DND-41 (cell line): ENCODE measurements around the gene COL2A1.

Experiments used
- ATAC-seq: fragments of 200-7000 bp; cut with Tn5 transposase; 3 replicates; pipeline ENCODE4 v1.9.1; 2021; ENCODE audit warnings: low read depth; ENCODE audit not compliant: insufficient read depth
- DNase-seq: peaks from one replicate; pipeline ENCODE4 v3.0.0-alpha.2; 2020
- H2AFZ ChIP-seq: 2 replicates; pipeline ENCODE4 v1.6.0; 2012; ENCODE audit warnings: low read depth, low read length
- H3K27ac ChIP-seq: 2 replicates; pipeline ENCODE4 v1.5.1; 2012; ENCODE audit warnings: low read length, inconsistent platforms
- H3K27me3 ChIP-seq: fragments of 200-600 bp; sonication (generic); 2 replicates; pipeline ENCODE4 v1.6.0; 2012; ENCODE audit warnings: low read length, mild to moderate bottlenecking, inconsistent platforms; ENCODE audit not compliant: insufficient read depth, poor library complexity
- H3K36me3 ChIP-seq: 2 replicates; pipeline ENCODE4 v1.5.1; 2012; ENCODE audit warnings: low read length, inconsistent platforms; ENCODE audit not compliant: insufficient read depth
- H3K4me1 ChIP-seq: 2 replicates; pipeline ENCODE4 v1.5.1; 2012; ENCODE audit warnings: mild to moderate bottlenecking, low read length; ENCODE audit not compliant: insufficient read depth
- H3K4me2 ChIP-seq: 2 replicates; pipeline ENCODE4 v1.6.0; 2012; ENCODE audit warnings: mild to moderate bottlenecking, moderate library complexity, low read length, inconsistent platforms; ENCODE audit not compliant: insufficient read depth
- H3K4me3 ChIP-seq, 2 experiments: fragments of 200-600 bp in 1 of 2; shearing (Covaris generic) in 1 of 2; 2 replicates each; pipeline ENCODE4 v1.5.1; 2012 to 2016; ENCODE audit warnings: inconsistent platforms in 2 of 2, low read length in 2 of 2, mild to moderate bottlenecking in 2 of 2, low read depth in 1 of 2, moderate library complexity in 1 of 2
- H3K79me2 ChIP-seq: 2 replicates; pipeline ENCODE4 v1.6.0; 2012; ENCODE audit warnings: low read length, inconsistent platforms; ENCODE audit not compliant: insufficient read depth
- H3K9ac ChIP-seq: 2 replicates; pipeline ENCODE4 v1.6.0; 2012; ENCODE audit warnings: low read depth, mild to moderate bottlenecking, inconsistent platforms, low read length, moderate library complexity
- H3K9me3 ChIP-seq: 2 replicates; pipeline ENCODE4 v1.5.1; 2012; ENCODE audit warnings: low read length, moderate library complexity, mild to moderate bottlenecking, inconsistent platforms; ENCODE audit not compliant: insufficient read depth, severe bottlenecking
- H4K20me1 ChIP-seq: 2 replicates; pipeline ENCODE4 v1.6.0; 2012; ENCODE audit warnings: low read length; ENCODE audit not compliant: insufficient read depth
- EZH2 ChIP-seq: IDR thresholded peaks from 3 replicates; pipeline ENCODE4 v1.6.1; 2012; ENCODE audit warnings: borderline replicate concordance, low read depth, mild to moderate bottlenecking, moderate library complexity, low read length, inconsistent platforms; ENCODE audit not compliant: severe bottlenecking
- TF ChIP-seq, protein P1 (sequence below): IDR thresholded peaks from 2 replicates; pipeline ENCODE4 v1.5.1; 2012; ENCODE audit warnings: borderline replicate concordance, low read length, moderate library complexity, mild to moderate bottlenecking; ENCODE audit not compliant: poor library complexity, severe bottlenecking; ENCODE audit errors: extremely low read depth

The COL2A1 gene

DNA sequence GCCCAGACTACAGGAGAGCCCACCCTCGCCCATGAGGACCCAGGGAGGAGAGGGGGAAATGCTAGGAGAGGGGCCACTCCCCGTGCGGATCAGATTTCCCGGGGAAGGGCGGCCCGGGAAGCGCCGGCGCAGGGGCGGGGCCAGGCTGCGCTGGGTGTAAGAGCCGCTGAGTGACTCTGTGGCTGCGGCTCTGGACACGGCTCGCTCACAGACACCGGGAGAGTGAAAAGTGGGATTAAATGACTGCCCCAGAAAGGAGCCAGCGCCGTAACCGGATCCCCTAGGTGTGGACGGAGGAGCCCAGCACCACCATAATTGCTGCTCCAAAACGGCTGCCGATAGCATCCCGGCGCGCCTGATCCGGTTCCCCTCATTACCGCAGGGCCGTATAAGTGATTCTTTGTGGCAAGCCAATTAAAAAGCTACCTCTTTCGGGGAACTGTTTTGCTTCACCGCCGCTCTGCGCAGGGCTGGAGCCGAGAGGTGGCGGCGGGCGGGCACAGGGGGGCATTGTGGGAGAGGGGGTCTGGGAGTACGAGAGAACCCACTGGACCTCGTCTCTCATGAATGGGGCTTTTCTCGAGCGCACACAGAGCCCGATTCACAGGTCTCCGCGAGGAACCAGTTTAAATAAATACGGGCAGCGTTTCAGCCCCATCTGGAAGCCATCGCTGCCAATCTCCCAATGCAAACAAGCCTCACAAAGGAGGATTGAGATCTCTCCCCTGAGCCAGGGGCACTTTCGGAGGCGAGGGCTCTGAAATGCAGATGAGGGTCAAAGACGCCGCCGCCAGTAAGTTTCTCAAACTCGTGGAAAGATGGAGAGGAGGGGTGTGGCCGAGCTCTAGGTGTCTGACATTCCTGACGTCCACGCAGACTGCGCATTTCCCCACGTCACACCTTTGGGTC, 2.5 kb downstream of the COL2A1 start:
- H3K36me3 ChIP-seq = no peaks in the 10 kb centered on the region
- no peak for ATAC-seq
- H3K79me2 ChIP-seq = no peaks in the 10 kb centered on the region
- H3K9ac ChIP-seq = no peak overlapping the region
- TF ChIP-seq, protein P1, sequence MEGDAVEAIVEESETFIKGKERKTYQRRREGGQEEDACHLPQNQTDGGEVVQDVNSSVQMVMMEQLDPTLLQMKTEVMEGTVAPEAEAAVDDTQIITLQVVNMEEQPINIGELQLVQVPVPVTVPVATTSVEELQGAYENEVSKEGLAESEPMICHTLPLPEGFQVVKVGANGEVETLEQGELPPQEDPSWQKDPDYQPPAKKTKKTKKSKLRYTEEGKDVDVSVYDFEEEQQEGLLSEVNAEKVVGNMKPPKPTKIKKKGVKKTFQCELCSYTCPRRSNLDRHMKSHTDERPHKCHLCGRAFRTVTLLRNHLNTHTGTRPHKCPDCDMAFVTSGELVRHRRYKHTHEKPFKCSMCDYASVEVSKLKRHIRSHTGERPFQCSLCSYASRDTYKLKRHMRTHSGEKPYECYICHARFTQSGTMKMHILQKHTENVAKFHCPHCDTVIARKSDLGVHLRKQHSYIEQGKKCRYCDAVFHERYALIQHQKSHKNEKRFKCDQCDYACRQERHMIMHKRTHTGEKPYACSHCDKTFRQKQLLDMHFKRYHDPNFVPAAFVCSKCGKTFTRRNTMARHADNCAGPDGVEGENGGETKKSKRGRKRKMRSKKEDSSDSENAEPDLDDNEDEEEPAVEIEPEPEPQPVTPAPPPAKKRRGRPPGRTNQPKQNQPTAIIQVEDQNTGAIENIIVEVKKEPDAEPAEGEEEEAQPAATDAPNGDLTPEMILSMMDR = no peak
- no peak for TF ChIP-seq EZH2
- no peak overlapping the region for H3K4me3 ChIP-seq
- H3K27ac ChIP-seq = no peak overlapping the region
- peaks cover 57% of the 10 kb centered on the region for H3K27me3 ChIP-seq
- H3K9me3 ChIP-seq = no peaks in the 10 kb centered on the region
- H3K4me2 ChIP-seq = no peak overlapping the region
- H4K20me1 ChIP-seq = no peaks in the 10 kb centered on the region; the same call in 1 of the 2 replicates
- H3K4me1 ChIP-seq = no peaks in the 10 kb centered on the region
- no peak for DNase-seq
- H2AFZ ChIP-seq = no peak overlapping the region

DNA sequence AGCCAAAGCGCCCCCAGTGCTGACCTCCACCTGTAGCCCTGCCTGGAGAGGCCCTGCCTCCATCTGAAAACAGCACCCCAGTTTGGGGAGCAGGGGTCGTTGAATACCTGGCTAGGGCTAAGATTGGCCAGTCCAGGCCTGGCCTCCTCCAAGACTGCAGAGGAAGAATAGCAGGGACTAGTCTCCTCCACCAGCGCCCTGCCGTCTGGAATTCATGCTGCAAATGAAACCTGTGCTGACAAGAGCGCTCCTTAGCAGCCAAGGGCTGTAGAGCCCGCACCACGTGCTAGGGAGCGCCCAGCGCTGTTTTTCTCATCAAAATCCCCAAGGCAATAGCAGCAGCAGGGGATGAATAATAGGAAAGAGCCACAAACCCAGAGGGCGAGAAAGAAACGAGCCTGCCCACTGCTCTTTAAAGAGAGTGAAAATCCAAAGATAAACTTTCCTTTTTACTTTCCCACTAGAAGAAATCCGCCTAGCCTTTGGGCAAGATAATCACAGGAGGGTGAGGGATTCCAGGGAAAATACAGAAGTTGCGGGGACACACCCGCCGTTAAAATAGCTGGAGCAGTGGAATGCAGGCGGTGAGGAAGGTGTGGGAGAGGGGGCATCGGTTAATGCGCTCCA, 3.3 kb downstream of the COL2A1 start:
- H3K9ac ChIP-seq = no peak overlapping the region
- H3K4me1 ChIP-seq = no peaks in the 10 kb centered on the region
- no peak overlapping the region for H3K27ac ChIP-seq

DNA sequence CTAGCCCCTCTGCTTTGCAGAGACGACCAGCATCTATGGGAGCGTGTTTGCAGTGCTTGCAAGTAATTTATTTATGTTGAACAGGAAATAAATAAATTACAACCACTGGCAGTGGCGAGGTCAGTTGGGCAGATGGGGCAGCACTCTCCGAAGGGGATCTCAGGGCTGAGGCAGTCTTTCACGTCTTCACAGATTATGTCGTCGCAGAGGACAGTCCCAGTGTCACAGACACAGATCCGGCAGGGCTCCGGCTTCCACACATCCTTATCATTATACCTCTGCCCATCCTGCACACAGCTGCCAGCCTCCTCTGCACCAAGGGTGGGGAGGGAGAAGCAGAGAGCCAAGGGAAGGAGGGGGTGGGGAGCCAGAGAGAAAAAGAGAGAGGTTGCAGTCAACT, 4.5 kb downstream of the COL2A1 start:
- no peaks in the 10 kb centered on the region for H3K79me2 ChIP-seq
- H3K9me3 ChIP-seq = no peaks in the 10 kb centered on the region
- no peak for TF ChIP-seq EZH2
- TF ChIP-seq, protein P1 = no peak
- no peaks in the 10 kb centered on the region for H3K36me3 ChIP-seq
- no peak overlapping the region for H3K4me2 ChIP-seq
- no peaks in the 10 kb centered on the region for H4K20me1 ChIP-seq
- H3K4me3 ChIP-seq = no peak overlapping the region
- no peak overlapping the region for H3K9ac ChIP-seq
- no peak overlapping the region for H2AFZ ChIP-seq
- DNase-seq (no peak), ATAC-seq (no peak)
- H3K4me1 ChIP-seq = no peaks in the 10 kb centered on the region
- no peak overlapping the region for H3K27ac ChIP-seq
- peaks cover 47% of the 10 kb centered on the region for H3K27me3 ChIP-seq

More for the DNA sequence above, 3.3 kb downstream of the COL2A1 start:
- H3K79me2 ChIP-seq = no peaks in the 10 kb centered on the region
- TF ChIP-seq, protein P1 = no peak
- TF ChIP-seq EZH2 = no peak
- H2AFZ ChIP-seq = no peak overlapping the region
- peaks cover 57% of the 10 kb centered on the region for H3K27me3 ChIP-seq
- no peak overlapping the region for H3K4me2 ChIP-seq
- H3K9me3 ChIP-seq = no peaks in the 10 kb centered on the region
- ATAC-seq = no peak
- no peak for DNase-seq
- no peak overlapping the region for H3K4me3 ChIP-seq
- H3K36me3 ChIP-seq = no peaks in the 10 kb centered on the region
- no peaks in the 10 kb centered on the region; the same call in 1 of the 2 replicates for H4K20me1 ChIP-seq
